HG02870 (cell line): ENCODE results near the gene ERF.

ENCODE experiments used
- ATAC-seq: cut with Tn5 transposase; IDR thresholded peaks from one replicate; pipeline ENCODE4 v1.9.1; 2021; ENCODE audit warnings: mild to moderate bottlenecking, moderate library complexity; ENCODE audit not compliant: unreplicated experiment

ERF gene

GRCh38 chr19:42287017-42287826 is 32.3 kb upstream of the ERF start:
- ATAC-seq, result no peak

DNA sequence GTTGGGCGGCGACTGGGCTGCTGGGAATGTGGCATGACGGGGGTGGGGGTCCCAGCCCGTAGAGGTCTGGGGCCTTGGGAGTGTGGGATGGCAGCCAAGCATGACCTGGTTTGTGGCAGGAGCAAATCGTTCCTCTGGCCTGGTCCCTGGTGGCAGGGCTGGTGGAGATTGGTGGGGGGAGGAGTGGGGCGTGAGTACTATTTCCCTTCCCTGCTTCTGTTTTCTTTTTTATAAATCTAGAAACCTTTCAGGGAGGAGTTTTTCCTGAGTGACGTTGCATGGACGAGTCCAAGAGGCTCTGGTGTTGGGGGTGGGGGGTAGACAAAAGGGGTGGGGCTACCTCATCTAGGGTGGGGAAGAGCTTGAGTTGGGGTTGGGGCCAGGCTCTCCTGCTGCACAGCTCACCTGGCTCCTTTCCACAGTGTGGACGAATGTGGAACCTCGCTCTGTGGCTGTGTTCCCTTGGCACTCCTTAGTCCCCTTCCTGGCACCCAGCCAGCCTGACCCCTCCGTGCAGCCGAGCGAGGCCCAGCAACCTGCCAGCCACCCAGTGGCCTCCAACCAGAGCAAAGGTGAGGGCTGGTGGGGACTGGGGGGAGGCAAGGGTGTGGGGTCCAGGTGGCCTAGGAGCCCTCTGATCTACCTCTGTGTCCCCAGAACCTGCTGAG is 31.6 kb upstream of the ERF start:
- no peak for ATAC-seq

DNA sequence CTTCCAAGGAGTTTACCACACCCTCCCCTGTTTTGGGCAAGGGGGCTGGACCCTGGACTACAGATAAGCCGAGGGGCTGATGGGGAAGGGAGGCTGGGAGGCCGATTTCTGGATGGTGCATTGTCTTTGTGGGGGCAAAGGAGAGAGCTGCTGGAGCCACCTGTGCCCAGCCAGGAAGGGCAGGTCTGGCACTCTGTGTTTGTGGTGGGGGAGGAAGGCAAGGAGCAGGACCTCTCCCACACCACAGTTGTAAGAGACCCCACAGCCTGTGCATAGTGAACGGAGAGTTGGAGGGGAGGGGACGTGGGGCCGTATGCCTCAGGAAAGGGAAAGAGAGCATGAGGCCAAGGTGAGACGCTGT is 31.0 kb upstream of the ERF start:
- ATAC-seq, result no peak

GRCh38 chr19:42285541-42285941 is 30.6 kb upstream of the ERF start:
- ATAC-seq, result no peak

GRCh38 chr19:42284591-42285341 is 29.8 kb upstream of the ERF start:
- no peak for ATAC-seq

GRCh38 chr19:42284066-42284501 is 29.2 kb upstream of the ERF start:
- ATAC-seq, result peak; percentile 26

DNA sequence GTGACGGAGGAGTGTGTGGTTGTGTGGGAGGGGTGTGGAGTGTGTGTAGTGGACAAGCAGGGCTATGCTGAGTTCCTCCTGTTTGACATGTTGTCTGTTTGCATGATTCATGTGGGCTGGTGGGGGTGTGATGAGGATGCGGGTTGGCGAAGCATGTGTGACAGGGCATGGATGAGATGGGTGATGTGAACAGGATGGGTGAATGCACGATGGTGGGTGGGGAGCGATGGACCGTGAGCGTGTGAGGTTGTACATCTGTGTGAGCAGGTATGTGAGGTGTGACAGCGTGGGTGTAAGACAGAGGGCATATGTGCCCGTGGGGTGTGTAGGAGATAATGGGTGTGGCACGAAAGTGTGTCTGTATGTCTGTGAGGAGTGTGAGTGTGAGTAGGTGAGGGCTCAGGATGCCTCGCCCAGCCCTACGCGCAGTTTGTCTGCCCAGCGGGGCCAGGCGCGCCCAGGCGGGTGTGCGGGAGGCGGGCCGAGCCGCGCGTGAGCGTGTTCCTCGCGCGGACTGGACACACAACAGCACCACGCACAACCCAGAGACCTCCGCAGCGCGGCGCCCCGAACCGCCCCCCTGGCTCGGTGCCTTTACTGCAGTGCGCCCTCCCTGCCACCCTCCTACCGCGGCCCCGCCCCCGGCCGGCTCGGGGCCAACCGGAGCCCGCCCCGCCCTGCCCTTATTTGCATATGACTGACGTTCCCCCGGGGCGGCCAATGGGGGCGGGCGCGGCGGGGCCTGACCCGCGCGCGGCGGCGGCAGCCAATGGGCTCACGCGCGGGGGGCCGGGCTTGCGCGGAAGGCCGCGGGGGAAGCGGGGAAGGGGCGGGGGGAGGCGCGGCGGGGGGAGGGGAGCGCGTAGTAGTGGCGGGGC is 28.5 kb upstream of the ERF start:
- peak; percentile 44 for ATAC-seq

GRCh38 chr19:42282819-42283187 is 27.9 kb upstream of the ERF start:
- ATAC-seq, result no peak

- ATAC-seq, result no peak
These were observed 27.2 kb upstream of the ERF start for GRCh38 chr19:42281827-42282762.

GRCh38 chr19:42281146-42281826 is 26.4 kb upstream of the ERF start:
- ATAC-seq, result no peak

DNA sequence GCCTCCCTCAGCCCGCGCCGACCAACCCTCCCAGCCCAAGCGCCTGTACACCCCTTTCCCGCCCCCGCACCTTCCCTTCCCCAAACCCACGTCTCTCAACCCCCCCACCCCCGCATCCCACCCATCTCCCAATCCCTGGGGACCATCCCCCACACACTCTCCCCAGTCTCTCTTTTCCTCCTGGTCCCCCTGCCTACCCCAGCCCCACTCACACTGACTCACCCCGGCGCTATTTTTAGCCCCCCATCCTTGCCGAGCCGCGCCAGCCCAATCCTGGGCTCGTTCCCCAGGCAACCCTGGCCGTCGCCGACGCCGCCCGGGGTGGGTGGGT is 25.9 kb upstream of the ERF start:
- no peak for ATAC-seq

GRCh38 chr19:42279902-42280814 is 25.2 kb upstream of the ERF start:
- no peak for ATAC-seq

- no peak for ATAC-seq
These were observed 24.4 kb upstream of the ERF start for GRCh38 chr19:42279155-42279901.

DNA sequence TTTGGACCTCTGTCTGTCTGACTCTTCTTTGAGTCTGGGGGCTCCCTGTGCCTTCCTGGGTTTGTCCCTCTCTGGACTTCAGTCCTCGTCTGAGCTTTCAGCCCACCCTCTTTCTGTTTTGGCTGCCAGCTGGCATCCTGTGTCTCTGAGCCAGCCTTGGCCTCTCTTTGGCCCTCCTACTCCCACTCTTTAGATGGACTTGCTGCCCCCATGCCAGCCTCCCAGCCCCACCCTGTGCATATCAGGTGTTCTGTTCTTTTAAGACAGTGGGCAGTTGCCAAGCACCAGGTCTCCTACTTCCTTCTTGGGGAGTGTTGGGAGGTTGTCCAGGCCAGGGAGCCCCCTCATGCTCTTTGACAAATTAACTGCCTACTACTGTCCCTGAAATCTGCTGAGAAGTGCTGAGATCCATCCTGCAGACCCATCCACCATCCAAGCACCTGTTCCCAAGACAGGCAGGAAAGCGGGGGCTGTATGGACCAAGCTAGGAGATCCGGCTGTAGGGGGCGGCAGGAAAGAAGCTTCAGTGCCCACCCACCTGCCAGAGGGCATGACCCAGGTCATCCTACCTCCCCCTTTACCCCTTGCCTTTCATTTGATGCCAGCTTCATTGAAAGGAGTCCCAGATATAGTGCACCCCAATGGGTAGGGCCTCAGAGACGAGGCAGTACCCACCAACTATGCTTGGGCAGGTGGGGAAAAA is 23.7 kb upstream of the ERF start:
- ATAC-seq, result no peak

GRCh38 chr19:42277821-42278451 is 23.0 kb upstream of the ERF start:
- no peak for ATAC-seq

GRCh38 chr19:42276821-42277220 is 21.9 kb upstream of the ERF start:
- ATAC-seq, result no peak

DNA sequence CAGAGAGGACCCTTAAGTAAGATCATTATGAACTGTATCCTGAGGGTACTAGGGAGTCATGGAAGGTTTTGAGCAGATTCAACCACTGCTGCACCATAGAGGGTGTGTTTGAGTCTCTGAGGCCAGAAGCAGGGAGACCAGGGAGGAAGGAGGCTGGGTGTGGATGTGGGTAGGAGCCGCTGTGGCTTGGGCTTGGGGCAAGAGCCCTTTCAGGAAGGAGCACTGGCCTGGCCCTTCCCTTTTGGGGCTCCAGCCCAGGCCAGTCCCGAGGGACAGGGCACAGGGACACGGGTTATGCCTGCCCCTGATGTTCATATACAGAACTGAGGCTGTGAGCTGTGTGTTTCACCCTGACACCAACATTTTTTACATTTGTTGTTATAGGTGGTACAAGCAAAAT is 21.4 kb upstream of the ERF start:
- no peak for ATAC-seq
